ENCODE measurements around the gene TGIF2. TPM values are rescaled to one million over a fixed set of nuclear protein-coding genes. Genes with fewer than 3 reads are reported as not detected.

TGIF2 gene
- total and polyA plus RNA-seq, 2 donors (not counting 3 experiments of a cell fraction or from before 2014, with no cell fraction given): 18.9 to 21.0 TPM

GRCh38 chr20:36632487-36633284, 59.3 kb downstream of the TGIF2 start:
- DNase-seq (ENCODE audit: low read depth, low spot score) (no peak), FAIRE-seq (no peak)
- Histone ChIP-seq H3K9me1 (replicated peaks; ENCODE audit: control insufficient read depth, extremely low read depth, insufficient read depth, low read length) (no peaks in the 10 kb centered on the region), H3K36me3 (ENCODE audit: control insufficient read depth in 2 of 2, extremely low read depth in 1 of 2, insufficient read depth in 2 of 2, low read length in 2 of 2) (no peaks in the 10 kb centered on the region), H3K9ac (replicated peaks; ENCODE audit: extremely low read depth, insufficient read depth, low read length) (no peak overlapping the region), H3K4me2 (ENCODE audit: insufficient read depth, low read length) (no peak overlapping the region), H3K27ac (ENCODE audit: insufficient read depth, low read depth, low read length) (no peak overlapping the region), H3K79me2 (ENCODE audit: control insufficient read depth, insufficient read depth, low read length) (no peaks in the 10 kb centered on the region), H3K9me3 (replicated peaks; ENCODE audit: control insufficient read depth, insufficient read depth, low read length) (no peaks in the 10 kb centered on the region), H3K4me1 (ENCODE audit: control insufficient read depth, extremely low read depth, insufficient read depth, low read length) (no peaks in the 10 kb centered on the region), H4K20me1 (replicated peaks; ENCODE audit: control insufficient read depth, extremely low read depth, insufficient read depth, low read length) (no peaks in the 10 kb centered on the region), H3K27me3 (ENCODE audit: control insufficient read depth in 2 of 2, insufficient read depth in 2 of 2, low read length in 2 of 2) (no peaks in the 10 kb centered on the region), H2AFZ (ENCODE audit: low read depth, low read length) (no peak overlapping the region), H3K4me3 (replicated peaks in 1 of 3; ENCODE audit: insufficient read depth in 1 of 3, low read depth in 1 of 3, low read length in 3 of 3) (no peak overlapping the region)
- no TSS peak for BruUV-seq (replicated peaks)
- TF ChIP-seq MAX (IDR thresholded peaks at IDR 0.05; ENCODE audit: insufficient read depth, insufficient read length): no peak
- TF ChIP-seq EZH2 (IDR thresholded peaks at IDR 0.05; ENCODE audit: borderline replicate concordance, low read depth, low read length, severe bottlenecking): no peak
- TF ChIP-seq GATA2 (IDR thresholded peaks at IDR 0.05; ENCODE audit: insufficient read depth, insufficient read length, low read depth, low read length): no peak
- no peak for TF ChIP-seq POLR2A (IDR thresholded peaks at IDR 0.05; ENCODE audit: low read depth, low read length)
- ChIA-PET POLR2A (no interaction called here), CTCF (interaction anchor here (0.9 kb wide), 1 partner anchor 176 kb away, joined by 3 read pairs; no protein-coding TSS in a partner anchor)
- intact Hi-C loops (cut with micrococcal nuclease) (no loop called here), dilution Hi-C loops (cut with MboI; ENCODE audit: extremely low pct_ligation_motif_present, low sequenced_read_pairs) (no loop called here)

GRCh38 chr20:36633285-36633772, 59.9 kb downstream of the TGIF2 start:
- Histone ChIP-seq H3K27me3 (ENCODE audit: control insufficient read depth in 2 of 2, insufficient read depth in 2 of 2, low read length in 2 of 2) (no peaks in the 10 kb centered on the region), H2AFZ (ENCODE audit: low read depth, low read length) (no peak overlapping the region), H3K4me1 (ENCODE audit: control insufficient read depth, extremely low read depth, insufficient read depth, low read length) (no peaks in the 10 kb centered on the region), H3K36me3 (ENCODE audit: control insufficient read depth in 2 of 2, extremely low read depth in 1 of 2, insufficient read depth in 2 of 2, low read length in 2 of 2) (no peaks in the 10 kb centered on the region), H3K9me3 (replicated peaks; ENCODE audit: control insufficient read depth, insufficient read depth, low read length) (no peaks in the 10 kb centered on the region), H3K9ac (replicated peaks; ENCODE audit: extremely low read depth, insufficient read depth, low read length) (no peak overlapping the region), H4K20me1 (replicated peaks; ENCODE audit: control insufficient read depth, extremely low read depth, insufficient read depth, low read length) (no peaks in the 10 kb centered on the region), H3K79me2 (ENCODE audit: control insufficient read depth, insufficient read depth, low read length) (no peaks in the 10 kb centered on the region), H3K9me1 (replicated peaks; ENCODE audit: control insufficient read depth, extremely low read depth, insufficient read depth, low read length) (no peaks in the 10 kb centered on the region), H3K4me2 (ENCODE audit: insufficient read depth, low read length) (no peak overlapping the region), H3K4me3 (replicated peaks in 1 of 3; ENCODE audit: insufficient read depth in 1 of 3, low read depth in 1 of 3, low read length in 3 of 3) (no peak overlapping the region), H3K27ac (ENCODE audit: insufficient read depth, low read depth, low read length) (no peak overlapping the region)
- ChIA-PET CTCF (interaction anchor here (0.9 kb wide), 1 partner anchor 175 kb away, joined by 3 read pairs; no protein-coding TSS in a partner anchor), POLR2A (no interaction called here)
- DNase-seq (ENCODE audit: low read depth, low spot score) (no peak), FAIRE-seq (no peak)
- no TSS peak for BruUV-seq (replicated peaks)
- no peak for TF ChIP-seq MYC (IDR thresholded peaks at IDR 0.05; ENCODE audit: low read depth, low read length)
- no peak for TF ChIP-seq MAX (IDR thresholded peaks at IDR 0.05; ENCODE audit: insufficient read depth, insufficient read length)
- no peak for TF ChIP-seq CTCF (IDR thresholded peaks at IDR 0.05; ENCODE audit: extremely low read depth in 1 of 2, insufficient read depth in 1 of 2, low read depth in 1 of 2, low read length in 2 of 2)
- no peak for TF ChIP-seq POLR2AphosphoS5 (IDR thresholded peaks at IDR 0.05; ENCODE audit: insufficient read depth, low read depth, low read length)
- TF ChIP-seq GATA2 (IDR thresholded peaks at IDR 0.05; ENCODE audit: insufficient read depth, insufficient read length, low read depth, low read length): no peak
- no peak for TF ChIP-seq EZH2 (IDR thresholded peaks at IDR 0.05; ENCODE audit: borderline replicate concordance, low read depth, low read length, severe bottlenecking)
- TF ChIP-seq FOS (IDR thresholded peaks at IDR 0.05; ENCODE audit: borderline replicate concordance, insufficient read depth, low read length): no peak
- TF ChIP-seq JUN (IDR thresholded peaks at IDR 0.05; ENCODE audit: borderline replicate concordance, insufficient read depth, insufficient read length, low read depth): no peak
- TF ChIP-seq POLR2A (IDR thresholded peaks at IDR 0.05; ENCODE audit: low read depth, low read length): no peak
- intact Hi-C loops (cut with micrococcal nuclease) (no loop called here), dilution Hi-C loops (cut with MboI; ENCODE audit: extremely low pct_ligation_motif_present, low sequenced_read_pairs) (no loop called here)
